Nephron progenitor cell (in vitro differentiated cells): ENCODE results near the gene CAPNS2.

Experiments used
- DNase-seq: peaks from one replicate; pipeline ENCODE4 v3.0.0; 2021
- H3K27ac Mint-ChIP-seq: 2 replicates; pipeline ENCODE4 v1.8.0; 2021; ENCODE audit warnings: mild to moderate bottlenecking, moderate library complexity, mixed read lengths
- H3K27me3 Mint-ChIP-seq: 2 replicates; pipeline ENCODE4 v1.8.0; 2021; ENCODE audit warnings: mild to moderate bottlenecking, low read depth, mixed read lengths; ENCODE audit not compliant: poor library complexity
- H3K36me3 Mint-ChIP-seq: 2 replicates; pipeline ENCODE4 v1.8.0; 2021; ENCODE audit warnings: low read depth, mixed read lengths
- H3K4me1 Mint-ChIP-seq: 2 replicates; pipeline ENCODE4 v1.8.0; 2021; ENCODE audit warnings: mixed read lengths
- H3K4me3 Mint-ChIP-seq: 2 replicates; pipeline ENCODE4 v1.8.0; 2021; ENCODE audit warnings: mild to moderate bottlenecking, moderate library complexity, mixed read lengths
- H3K9me3 Mint-ChIP-seq: 2 replicates; pipeline ENCODE4 v1.8.0; 2021; ENCODE audit warnings: mild to moderate bottlenecking, moderate library complexity, mixed read lengths
- TF ChIP-seq, protein P1 (sequence below): fragments of 200-600 bp; sonication (generic); IDR thresholded peaks from 2 replicates; pipeline ENCODE4 v1.5.0; 2021; ENCODE audit warnings: antibody characterized with exemption

The CAPNS2 gene

GRCh38 chr16:55532227-55532626 lies 34.3 kb upstream of the CAPNS2 start:
- no peaks in the 10 kb centered on the region for H3K36me3 Mint-ChIP-seq
- no peaks in the 10 kb centered on the region for H3K9me3 Mint-ChIP-seq
- TF ChIP-seq, protein P1, sequence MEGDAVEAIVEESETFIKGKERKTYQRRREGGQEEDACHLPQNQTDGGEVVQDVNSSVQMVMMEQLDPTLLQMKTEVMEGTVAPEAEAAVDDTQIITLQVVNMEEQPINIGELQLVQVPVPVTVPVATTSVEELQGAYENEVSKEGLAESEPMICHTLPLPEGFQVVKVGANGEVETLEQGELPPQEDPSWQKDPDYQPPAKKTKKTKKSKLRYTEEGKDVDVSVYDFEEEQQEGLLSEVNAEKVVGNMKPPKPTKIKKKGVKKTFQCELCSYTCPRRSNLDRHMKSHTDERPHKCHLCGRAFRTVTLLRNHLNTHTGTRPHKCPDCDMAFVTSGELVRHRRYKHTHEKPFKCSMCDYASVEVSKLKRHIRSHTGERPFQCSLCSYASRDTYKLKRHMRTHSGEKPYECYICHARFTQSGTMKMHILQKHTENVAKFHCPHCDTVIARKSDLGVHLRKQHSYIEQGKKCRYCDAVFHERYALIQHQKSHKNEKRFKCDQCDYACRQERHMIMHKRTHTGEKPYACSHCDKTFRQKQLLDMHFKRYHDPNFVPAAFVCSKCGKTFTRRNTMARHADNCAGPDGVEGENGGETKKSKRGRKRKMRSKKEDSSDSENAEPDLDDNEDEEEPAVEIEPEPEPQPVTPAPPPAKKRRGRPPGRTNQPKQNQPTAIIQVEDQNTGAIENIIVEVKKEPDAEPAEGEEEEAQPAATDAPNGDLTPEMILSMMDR, result no peak
- H3K4me3 Mint-ChIP-seq, result no peak overlapping the region
- H3K27ac Mint-ChIP-seq, result no peak overlapping the region
- H3K27me3 Mint-ChIP-seq, result no peaks in the 10 kb centered on the region
- H3K4me1 Mint-ChIP-seq, result no peaks in the 10 kb centered on the region
- no peak for DNase-seq

DNA sequence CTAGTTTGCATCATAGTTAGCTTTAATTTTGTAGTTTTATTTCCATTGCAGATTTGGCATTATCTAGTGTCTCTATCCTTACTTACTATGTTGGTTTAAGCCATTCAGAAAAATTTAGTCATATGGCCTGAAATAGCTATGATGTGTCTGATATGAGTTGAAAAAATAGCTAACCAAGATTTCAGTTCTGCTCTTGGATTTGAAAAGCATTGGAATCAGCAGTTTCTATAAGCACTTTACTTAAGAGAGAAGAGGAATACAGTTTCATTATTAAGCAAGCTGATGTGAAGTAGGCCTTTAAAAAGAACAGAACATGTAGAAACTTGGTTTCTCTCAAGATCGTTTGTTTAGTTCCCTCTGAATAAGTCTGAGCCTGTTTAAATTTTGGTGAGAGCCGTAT lies 31.7 kb upstream of the CAPNS2 start:
- Mint-ChIP-seq H3K4me3 (no peak overlapping the region), H3K36me3 (no peaks in the 10 kb centered on the region), H3K4me1 (no peaks in the 10 kb centered on the region), H3K9me3 (no peaks in the 10 kb centered on the region), H3K27me3 (no peaks in the 10 kb centered on the region), H3K27ac (no peak overlapping the region)
- DNase-seq, result no peak
- TF ChIP-seq, protein P1, result no peak

DNA sequence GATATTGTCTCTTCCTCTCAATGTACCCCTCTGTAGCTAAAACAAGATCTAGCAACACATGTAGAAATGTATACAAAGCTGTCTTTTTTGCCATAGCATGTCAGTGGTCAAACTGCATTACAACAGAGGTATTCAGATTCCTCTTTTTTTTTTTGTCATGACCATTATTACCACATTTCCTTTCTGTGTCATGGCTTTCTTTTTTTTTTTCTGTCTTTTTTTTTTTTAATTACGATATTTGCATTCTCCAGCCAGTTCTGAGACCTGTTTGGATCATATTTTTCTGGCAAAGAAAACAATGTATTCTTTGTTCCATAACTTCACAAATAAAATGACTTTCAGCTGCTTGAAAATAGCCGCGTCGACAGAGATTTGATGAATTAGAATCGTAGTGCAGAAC lies 27.4 kb upstream of the CAPNS2 start:
- H3K27me3 Mint-ChIP-seq, result no peaks in the 10 kb centered on the region
- no peaks in the 10 kb centered on the region for H3K9me3 Mint-ChIP-seq
- no peaks in the 10 kb centered on the region for H3K36me3 Mint-ChIP-seq
- no peaks in the 10 kb centered on the region for H3K4me1 Mint-ChIP-seq
- no peak for DNase-seq
- no peak overlapping the region for H3K27ac Mint-ChIP-seq
- TF ChIP-seq, protein P1, result no peak
- H3K4me3 Mint-ChIP-seq, result no peak overlapping the region

DNA sequence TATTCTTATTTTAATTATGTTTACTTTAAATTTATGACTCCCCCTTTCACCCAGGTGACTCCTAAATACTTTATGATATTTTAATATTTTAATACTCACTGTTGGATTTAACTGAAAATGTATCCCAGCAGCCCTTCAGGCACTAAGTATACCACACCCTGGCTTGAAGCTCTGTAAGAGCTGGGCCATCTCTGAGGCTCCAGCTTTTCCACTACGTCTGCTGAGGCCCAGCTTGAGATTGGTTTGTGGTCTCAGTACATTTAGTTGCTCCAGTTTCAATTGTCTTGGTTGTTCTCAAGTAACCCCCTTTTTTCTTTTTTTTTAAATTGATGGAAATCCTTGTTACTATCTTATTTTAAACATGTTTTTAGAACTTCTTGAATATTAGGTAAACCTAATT lies 27.0 kb upstream of the CAPNS2 start:
- TF ChIP-seq, protein P1, result no peak
- no peaks in the 10 kb centered on the region for H3K36me3 Mint-ChIP-seq
- no peak overlapping the region for H3K27ac Mint-ChIP-seq
- DNase-seq, result no peak
- no peaks in the 10 kb centered on the region for H3K9me3 Mint-ChIP-seq
- H3K4me1 Mint-ChIP-seq, result no peaks in the 10 kb centered on the region
- no peaks in the 10 kb centered on the region for H3K27me3 Mint-ChIP-seq
- no peak overlapping the region for H3K4me3 Mint-ChIP-seq

GRCh38 chr16:55540221-55540620 lies 26.3 kb upstream of the CAPNS2 start:
- TF ChIP-seq, protein P1, result no peak
- no peaks in the 10 kb centered on the region for H3K9me3 Mint-ChIP-seq

GRCh38 chr16:55542459-55543082 lies 23.9 kb upstream of the CAPNS2 start:
- no peaks in the 10 kb centered on the region for H3K36me3 Mint-ChIP-seq
- no peak for DNase-seq
- no peaks in the 10 kb centered on the region for H3K27me3 Mint-ChIP-seq
- H3K27ac Mint-ChIP-seq, result no peak overlapping the region
- TF ChIP-seq, protein P1, result no peak
- H3K4me3 Mint-ChIP-seq, result no peak overlapping the region
- H3K4me1 Mint-ChIP-seq, result no peaks in the 10 kb centered on the region
- no peaks in the 10 kb centered on the region for H3K9me3 Mint-ChIP-seq

More at GRCh38 chr16:55540221-55540620, 26.3 kb upstream of the CAPNS2 start:
- Mint-ChIP-seq H3K4me3 (no peak overlapping the region), H3K4me1 (no peaks in the 10 kb centered on the region), H3K36me3 (no peaks in the 10 kb centered on the region), H3K27ac (no peak overlapping the region), H3K27me3 (no peaks in the 10 kb centered on the region)
- DNase-seq, result no peak
